HG03108 (cell line): ENCODE measurements around the gene STK33.

Source experiments
- ATAC-seq: cut with Tn5 transposase; IDR thresholded peaks from one replicate; pipeline ENCODE4 v1.9.1; 2021; ENCODE audit warnings: moderate library complexity; ENCODE audit not compliant: unreplicated experiment

The STK33 gene

DNA sequence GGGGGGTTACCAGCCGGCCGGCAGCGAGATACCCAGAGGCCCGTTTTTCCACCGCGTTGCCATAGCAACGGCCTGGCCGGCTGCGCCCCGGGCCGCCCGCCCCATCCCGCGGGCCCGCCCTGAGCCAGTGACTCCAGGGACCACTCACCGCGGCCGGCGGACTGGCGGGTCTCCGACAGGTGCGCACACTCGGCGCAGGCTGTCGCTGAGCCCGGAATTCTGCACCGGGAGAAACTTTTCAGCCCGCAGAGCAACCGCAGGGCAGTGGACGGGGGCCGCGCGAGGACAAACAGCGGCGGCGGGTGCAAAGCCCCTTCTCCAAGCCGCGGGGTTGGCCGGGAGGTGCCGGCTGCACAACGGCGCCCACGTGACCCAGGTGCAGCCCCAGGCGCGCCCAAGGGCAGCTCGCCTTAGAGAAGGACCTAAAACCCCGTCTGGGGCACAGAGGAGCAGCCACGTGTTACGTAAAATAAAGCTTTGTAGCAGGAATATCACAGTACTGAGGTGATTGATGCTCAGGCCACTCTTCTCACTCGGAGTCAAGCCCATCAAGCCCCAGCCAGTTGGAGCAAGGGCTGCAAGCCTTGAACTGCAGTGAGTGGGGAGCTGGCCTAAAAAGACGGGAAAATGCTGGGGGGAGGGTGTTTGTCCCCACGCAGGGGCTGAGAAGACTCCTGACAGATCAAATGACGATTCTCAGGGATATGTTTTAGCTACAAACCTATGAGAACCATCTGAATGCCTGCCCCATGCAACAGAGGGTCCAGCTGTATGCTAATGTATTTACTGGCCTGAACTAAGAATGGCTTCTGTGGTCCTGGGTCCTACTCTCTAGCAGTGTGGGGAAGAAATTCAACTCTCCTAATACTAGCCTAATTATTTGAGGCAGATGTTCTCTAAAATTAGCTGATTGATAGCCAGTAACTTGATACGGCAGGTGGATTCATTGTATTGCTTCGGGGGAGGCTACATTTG, at the start of gene STK33:
Gene STK33, minus strand, starts transcription at position 294 of the 975 bp plus-strand sequence. CDS start 119,323 bp downstream, outside the sequence.
- peak; percentile 93 for ATAC-seq

GRCh38 chr11:8642196-8642841, 48.3 kb upstream of the STK33 start:
- no peak for ATAC-seq

DNA sequence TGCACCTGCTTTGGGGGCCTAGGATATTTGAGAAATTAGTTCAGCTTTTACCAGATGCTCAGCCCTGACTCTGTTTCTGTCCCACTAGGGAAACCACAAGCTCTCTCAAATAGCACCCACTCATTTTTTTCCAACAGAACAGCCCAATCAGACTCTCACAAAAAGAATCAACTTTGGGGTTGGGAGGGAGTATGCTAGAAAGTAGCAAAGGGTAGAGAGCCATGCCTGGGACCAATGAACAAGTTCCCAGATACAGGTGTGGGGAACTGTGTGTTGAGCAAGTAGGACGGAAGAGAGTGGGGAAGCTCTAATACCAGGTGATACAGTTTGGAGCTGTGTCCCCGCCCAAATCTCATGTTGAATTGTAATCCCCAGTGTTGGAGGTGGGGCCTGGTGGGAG, 47.3 kb upstream of the STK33 start:
- ATAC-seq = no peak

DNA sequence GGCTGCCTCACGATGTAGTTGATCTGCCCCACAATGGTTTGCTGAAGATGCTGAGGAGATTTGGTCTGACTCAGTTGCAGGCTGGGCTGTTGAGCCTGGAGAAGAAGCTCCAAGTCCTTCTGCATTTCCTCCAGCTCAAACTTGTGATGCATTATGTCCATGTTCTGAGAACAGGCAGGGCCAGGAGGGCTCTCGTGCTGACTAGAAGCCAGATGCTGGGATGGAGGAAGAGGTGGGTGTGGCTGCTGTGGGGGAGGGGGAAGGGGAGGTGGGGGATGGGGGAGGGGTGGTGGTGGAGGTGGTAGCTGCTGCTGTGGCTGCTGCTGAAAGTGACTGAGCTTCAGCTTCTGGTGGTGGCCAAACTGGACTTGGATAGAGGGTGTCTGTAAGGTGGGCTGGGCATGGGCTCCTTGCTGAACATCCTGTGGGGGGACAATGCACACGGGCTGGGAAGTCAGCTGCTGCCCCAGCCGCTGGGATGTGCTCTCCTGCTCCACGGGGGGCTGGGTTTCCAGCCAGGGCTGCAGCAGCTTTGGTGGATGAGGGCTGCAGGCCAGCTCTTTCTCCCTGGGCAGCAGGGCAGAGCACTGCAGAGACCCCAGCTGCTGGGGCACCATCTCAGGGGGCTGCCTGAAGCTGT, 46.4 kb upstream of the STK33 start:
- no peak for ATAC-seq

DNA sequence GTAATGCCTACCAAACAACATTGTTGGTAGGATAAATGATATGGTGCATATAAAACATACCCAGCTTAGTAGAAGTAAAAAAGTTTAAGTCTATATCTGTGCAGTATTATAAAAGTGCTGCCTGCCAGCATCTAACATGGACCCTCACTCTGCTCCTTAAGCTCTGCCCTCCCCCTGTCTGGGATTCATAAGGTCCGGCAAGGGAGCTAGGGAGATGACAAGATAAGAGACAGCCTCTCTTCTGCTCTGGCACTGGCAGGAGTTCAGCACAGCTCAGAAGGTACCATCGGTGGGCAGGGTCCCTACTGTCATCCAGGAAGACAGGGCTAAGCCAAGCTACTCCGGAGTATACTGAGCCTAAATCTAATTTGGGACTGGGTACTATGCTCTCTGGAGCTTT, 45.6 kb upstream of the STK33 start:
- no peak for ATAC-seq

DNA sequence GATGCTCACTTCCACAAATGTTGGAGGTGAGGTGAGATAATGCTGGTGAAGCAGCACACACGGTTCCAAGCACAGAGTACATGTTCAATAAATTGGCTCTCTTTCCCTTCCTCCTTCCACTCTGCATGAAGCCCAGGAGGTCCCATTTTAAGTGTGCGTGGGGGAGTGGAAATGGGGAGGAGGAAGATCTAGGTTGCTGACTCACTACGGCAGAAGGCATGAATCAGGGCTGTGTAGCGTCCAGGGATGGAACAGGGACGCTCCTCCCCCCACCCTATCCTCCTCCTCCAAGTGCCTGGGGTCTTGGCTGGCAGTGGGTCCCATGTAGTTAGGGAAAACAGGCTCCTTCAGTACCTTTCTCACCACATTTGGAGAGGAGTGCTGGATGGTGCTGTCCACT, 44.3 kb upstream of the STK33 start:
- ATAC-seq = no peak

DNA sequence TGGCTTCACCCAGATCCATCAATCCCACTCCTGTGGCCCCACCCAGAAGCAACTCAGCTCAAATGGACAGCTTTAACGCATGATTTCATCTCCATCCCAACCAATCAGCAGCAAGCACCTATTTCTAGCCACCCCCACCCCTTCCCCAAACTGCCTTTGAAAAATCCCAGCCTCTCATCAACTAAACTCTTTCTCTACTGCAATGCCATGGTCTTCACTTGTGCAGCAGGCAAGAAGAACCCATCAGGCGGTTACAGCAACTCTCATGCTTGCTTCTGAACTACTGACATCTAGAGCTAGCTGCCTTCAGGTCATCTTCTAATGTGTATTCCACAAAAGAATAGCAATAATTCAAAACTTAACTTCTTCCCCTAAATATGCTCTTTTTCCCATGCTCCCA, 42.1 kb upstream of the STK33 start:
- ATAC-seq = no peak

- no peak for ATAC-seq
Measured at GRCh38 chr11:8634498-8634897, 40.5 kb upstream of the STK33 start.

DNA sequence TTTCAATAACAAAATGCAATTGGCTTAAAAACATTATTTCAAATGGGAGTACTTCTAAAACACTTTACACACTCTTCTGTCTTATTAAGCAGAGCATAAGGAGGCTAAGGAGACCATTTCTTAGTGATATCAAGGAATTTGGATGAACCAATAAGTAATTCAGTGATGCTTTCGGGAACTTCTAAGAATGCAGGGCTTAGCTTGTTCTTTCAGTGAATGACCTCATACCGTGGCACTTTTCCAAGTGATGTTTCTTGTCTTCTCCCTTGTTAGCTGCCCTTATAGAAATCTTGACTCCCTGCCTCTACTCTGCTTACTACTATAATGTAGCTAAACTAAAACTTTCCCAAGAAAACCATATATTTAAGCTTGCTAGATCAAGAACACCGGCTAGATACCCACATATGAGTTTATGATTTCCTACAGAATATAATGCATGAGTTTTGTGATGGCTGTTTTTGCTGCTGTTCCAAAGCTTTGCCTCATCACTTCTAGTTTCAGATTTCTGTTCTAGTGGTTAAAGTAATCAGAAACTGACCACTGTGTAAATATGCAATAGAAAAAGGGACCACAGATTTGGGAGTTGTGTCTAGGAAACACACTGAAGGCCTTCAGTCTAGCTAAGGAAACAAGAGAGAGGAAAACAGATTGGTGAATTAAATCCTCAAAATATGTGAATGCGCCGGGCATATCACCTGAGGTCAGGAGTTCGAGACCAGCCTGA, 37.5 kb upstream of the STK33 start:
- ATAC-seq = no peak

DNA sequence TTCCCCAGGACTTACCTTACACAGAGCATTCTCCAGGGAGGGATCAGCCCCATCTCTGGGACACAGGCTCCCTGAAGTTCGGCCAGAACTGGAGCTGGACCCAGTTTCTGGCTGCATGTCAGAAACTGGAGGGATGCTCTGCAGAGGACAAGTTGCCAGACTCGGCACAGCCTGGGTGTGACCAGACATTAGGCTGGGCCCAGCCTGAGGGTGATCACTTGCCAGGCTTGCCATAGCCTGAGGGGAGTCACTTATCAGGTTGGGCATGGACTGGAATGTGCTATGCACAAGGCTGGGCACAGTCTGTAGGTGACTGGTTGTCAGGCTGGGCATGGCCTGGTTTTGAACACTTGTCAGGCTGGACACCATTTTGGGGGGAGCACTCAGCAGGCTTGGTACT, 30.7 kb upstream of the STK33 start:
- no peak for ATAC-seq

DNA sequence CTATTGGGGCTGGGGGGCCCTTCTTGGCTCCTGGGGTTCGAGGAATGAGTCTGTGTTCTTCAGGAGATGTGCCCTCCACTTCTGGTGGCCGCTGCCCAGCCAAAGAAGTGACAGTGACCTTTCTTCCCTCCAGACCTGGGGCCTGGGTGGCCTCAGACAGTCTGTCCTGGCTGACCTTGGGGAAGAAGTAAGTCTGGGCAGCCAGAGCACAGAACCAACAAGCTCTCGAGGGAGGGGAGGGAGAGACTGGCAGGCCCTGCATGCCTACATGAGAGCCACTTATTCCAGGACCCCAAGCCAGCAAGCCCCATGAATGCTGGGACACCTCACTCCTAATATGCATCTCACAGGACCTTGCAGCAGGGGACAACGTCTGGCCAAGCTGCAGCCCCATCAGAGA, 27.1 kb upstream of the STK33 start:
- no peak for ATAC-seq

DNA sequence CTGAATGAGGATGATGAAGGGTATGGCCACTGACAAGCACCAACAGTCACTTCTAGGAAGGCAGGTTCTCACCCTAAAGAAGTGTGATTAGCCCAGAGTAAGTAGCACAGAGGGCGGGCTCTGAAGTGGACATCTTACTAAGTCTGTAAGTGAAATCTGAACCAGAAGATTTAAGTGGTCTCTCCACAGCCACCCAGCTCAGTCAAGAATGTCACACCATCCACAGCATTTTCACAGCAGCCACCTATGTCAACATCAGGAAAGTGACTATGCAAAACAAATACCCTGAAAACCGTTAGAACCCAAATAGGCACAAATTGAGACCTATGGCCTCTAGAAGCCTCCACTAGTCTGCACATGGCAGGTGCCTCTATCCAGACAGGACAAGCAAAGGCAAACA, 23.0 kb upstream of the STK33 start:
- no peak for ATAC-seq

DNA sequence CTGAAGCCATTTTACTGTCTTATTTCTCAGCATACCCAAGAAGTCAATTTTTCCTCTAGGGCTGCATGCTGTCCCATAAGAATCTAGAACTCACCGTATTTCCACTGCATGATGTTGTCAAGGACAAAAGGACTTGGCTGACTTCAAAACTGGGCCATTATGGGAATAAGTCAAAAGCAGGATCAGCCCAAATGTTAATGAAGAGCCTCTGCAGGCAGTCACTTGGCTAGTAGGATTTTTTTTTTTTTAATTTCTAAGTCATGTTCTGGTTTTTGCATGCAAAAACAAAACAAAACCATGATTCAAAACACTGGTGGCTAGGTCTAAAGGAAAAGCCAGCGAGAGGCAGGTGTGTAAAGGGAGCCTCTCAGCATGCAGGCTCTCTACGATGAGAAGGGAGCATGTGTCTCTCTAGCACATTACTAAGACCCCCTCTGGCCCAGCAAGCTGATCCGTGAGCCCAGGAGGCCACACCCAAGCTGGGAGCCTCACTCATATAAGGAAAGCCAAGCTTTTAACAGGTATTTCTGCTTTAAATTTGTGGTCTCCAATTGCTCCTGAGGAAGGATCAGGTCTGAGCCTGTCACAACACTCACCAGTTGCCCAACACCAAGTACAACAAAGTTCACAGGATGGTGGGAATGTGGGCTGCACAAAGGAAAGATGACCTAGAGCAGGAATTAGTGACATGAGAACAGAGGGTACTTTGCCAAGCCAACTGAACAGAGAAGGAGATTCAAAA, 21.4 kb upstream of the STK33 start:
- ATAC-seq = no peak

GRCh38 chr11:8614497-8614896, 20.5 kb upstream of the STK33 start:
- no peak for ATAC-seq

GRCh38 chr11:8613036-8613435, 19.0 kb upstream of the STK33 start:
- ATAC-seq = no peak

DNA sequence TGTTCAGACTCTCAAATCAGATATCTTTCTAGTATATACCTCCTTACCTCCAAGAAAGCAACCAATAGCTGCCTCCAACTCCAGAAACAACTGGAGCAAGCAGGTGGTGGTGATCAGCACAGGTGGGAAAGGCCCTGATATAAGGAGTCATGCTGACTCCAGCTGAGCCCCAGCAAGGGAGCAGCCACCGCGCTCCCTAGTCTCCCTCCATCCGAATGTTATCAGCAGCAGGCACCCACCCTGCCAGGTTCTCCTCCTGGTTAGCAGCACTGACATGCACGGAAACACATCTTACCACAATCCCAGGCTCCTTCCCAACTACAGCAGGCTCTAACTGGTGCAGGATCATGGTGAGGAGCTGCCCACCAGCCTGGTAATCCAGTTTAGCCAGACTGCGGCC, 18.5 kb upstream of the STK33 start:
- ATAC-seq = no peak

DNA sequence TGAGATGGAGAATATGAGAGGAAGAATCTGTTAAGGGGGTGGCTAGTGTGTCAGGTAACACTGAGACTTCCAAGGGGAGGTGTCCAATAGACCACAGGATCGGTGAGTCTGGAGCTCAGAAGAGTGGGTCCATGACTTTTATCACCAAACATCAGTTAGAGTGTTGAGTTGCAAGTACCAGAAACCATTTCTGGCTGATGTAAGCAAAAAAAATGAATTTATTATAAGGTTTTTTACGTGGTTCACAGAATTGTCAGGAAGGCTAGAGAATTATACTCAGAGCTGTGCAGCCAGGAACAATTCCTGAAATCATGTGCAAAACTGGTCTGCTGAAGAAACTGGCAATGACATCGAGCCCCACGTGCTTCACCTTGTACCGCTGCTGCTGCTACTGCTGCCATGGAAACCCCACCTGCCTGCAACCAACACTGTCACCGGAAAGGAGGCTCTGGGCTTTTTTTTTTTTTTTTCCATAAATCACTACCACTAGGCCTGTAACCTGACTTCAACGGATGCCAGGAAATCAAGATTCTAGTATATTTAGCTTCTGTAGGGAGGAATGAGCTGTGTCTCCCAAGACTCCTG, 16.6 kb upstream of the STK33 start:
- ATAC-seq = no peak

GRCh38 chr11:8608652-8609051, 14.6 kb upstream of the STK33 start:
- no peak for ATAC-seq

DNA sequence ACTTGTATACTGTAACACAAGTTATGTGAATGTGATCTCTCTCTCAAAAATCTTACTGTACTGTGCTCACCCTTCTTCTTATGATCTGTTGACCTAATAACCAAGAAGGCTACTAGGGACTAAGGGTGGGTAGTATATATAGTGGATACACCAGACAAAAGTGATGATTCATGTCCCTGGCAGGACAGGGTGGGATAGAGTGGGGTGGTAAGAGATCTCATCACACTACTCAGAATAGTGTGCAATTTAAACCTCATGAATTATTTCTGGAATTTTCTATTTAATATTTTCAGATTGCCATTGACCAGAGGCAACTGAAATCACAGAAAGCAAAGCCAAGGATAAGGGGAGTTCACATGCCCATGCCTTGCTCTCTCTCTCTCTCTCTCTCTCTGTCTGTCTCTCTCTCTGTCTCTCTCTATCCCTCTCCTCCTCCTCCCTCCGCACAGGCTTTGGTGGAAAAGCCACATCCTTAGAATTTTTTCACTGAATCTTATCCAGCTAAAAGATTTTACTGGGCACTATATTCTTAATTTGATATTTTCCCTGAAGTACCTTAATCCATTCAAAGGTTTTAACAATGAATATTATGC, 12.0 kb upstream of the STK33 start:
- no peak for ATAC-seq
